Peyer's patch (tissue), 4 donors: ENCODE data around the gene ARV1. TPM values are rescaled to one million over a fixed set of nuclear protein-coding genes. Genes with fewer than 3 reads are reported as not detected.
"Not testable (repeated sequence)": the region's sequence is repeated elsewhere in the genome, so short reads cannot be mapped to it uniquely, and the experiment has no call there.

Source experiments
- DNase-seq, 3 donors: peaks; one replicate each; pipeline ENCODE4 v3.0.0-alpha.2; 2017 to 2019
- H3K27ac ChIP-seq, 4 donors: fragments of 200-600 bp; sonication (generic); one replicate each; pipeline ENCODE4 v1.5.1; 2016 to 2019
- H3K27me3 ChIP-seq, 2 donors: fragments of 200-600 bp; sonication (generic); one replicate each; pipeline ENCODE4 v1.5.1; 2019
- H3K36me3 ChIP-seq, 3 donors: fragments of 200-600 bp; sonication (generic); one replicate each; pipeline ENCODE4 v1.5.1; 2016 to 2019
- H3K4me1 ChIP-seq, 4 donors: fragments of 200-600 bp; sonication (generic); one replicate each; pipeline ENCODE4 v1.5.1; 2016 to 2019
- H3K4me3 ChIP-seq, 4 donors: fragments of 200-600 bp; sonication (generic); 1 replicate in 3 of 4; 2 replicates in 1 of 4; pipeline ENCODE4 v1.5.1; 2016 to 2019; ENCODE audit warnings: mild to moderate bottlenecking in 1 of 4
- H3K9me3 ChIP-seq, 4 donors: fragments of 200-600 bp; sonication (generic); one replicate each; pipeline ENCODE4 v1.5.1; 2016 to 2019; ENCODE audit warnings: mild to moderate bottlenecking in 1 of 4
- CTCF ChIP-seq, 6 experiments: fragments of 450-650 bp in 4 of 6; fragments of 200-600 bp in 2 of 6; sonication (generic) in 1 of 6; IDR thresholded peaks; one replicate each; pipeline ENCODE4 v1.5.1; 2017 to 2019; ENCODE audit warnings: antibody characterized with exemption in 6 of 6, mild to moderate bottlenecking in 3 of 6, moderate library complexity in 1 of 6
- POLR2A ChIP-seq, 2 donors: fragments of 450-650 bp; IDR thresholded peaks; one replicate each; pipeline ENCODE4 v1.5.1; 2017; ENCODE audit warnings: antibody characterized with exemption in 2 of 2, mild to moderate bottlenecking in 2 of 2, moderate library complexity in 2 of 2
- total RNA-seq, 4 donors: library from RNA; depleted of rRNA; stranded (reverse); fragments of >200 nt; gene quantifications; one replicate each; pipeline ENCODE4 v1.1.0, GENCODE V29; 2016

ARV1 gene
- total RNA-seq, 4 donors from 2014 or later = 13.2 to 28.9 (median 21.0) TPM

- TF ChIP-seq POLR2A (IDR thresholded peaks at IDR 0.05) (no peak), CTCF (IDR thresholded peaks at IDR 0.05) (no peak)
- H3K36me3 ChIP-seq = no peaks in the 10 kb centered on the region
- DNase-seq = no peak
- H3K27me3 ChIP-seq = no peaks in the 10 kb centered on the region
- no peaks in the 10 kb centered on the region for H3K4me1 ChIP-seq
- peak overlapping the region in 1 of 4 donors; percentile 62 for H3K27ac ChIP-seq
- no peak overlapping the region for H3K4me3 ChIP-seq
- no peaks in the 10 kb centered on the region for H3K9me3 ChIP-seq
Observed at GRCh38 chr1:231020816-231021215, 41.9 kb downstream of the ARV1 start.

GRCh38 chr1:231021540-231022031, 42.7 kb downstream of the ARV1 start:
- Histone ChIP-seq H3K27ac (no peak overlapping the region), H3K4me1 (no peaks in the 10 kb centered on the region), H3K4me3 (no peak overlapping the region), H3K9me3 (no peaks in the 10 kb centered on the region), H3K36me3 (no peaks in the 10 kb centered on the region), H3K27me3 (no peaks in the 10 kb centered on the region)
- no peak for DNase-seq
- TF ChIP-seq POLR2A (IDR thresholded peaks at IDR 0.05) (no peak), CTCF (IDR thresholded peaks at IDR 0.05) (no peak)

GRCh38 chr1:231022543-231022942, 43.6 kb downstream of the ARV1 start:
- H3K4me3 ChIP-seq, H3K27ac ChIP-seq, H3K4me1 ChIP-seq, H3K27me3 ChIP-seq, DNase-seq, H3K36me3 ChIP-seq, H3K9me3 ChIP-seq: not testable (repeated sequence)

- H3K9me3 ChIP-seq = no peaks in the 10 kb centered on the region
- TF ChIP-seq POLR2A (IDR thresholded peaks at IDR 0.05) = no peak
- TF ChIP-seq CTCF (IDR thresholded peaks at IDR 0.05) = no peak
- no peak for DNase-seq
- H3K27me3 ChIP-seq = no peaks in the 10 kb centered on the region
- H3K4me3 ChIP-seq = no peak overlapping the region
- H3K36me3 ChIP-seq = no peaks in the 10 kb centered on the region
- H3K27ac ChIP-seq = no peak overlapping the region
- no peaks in the 10 kb centered on the region for H3K4me1 ChIP-seq
Observed at GRCh38 chr1:231023150-231023549, 44.3 kb downstream of the ARV1 start.

DNA sequence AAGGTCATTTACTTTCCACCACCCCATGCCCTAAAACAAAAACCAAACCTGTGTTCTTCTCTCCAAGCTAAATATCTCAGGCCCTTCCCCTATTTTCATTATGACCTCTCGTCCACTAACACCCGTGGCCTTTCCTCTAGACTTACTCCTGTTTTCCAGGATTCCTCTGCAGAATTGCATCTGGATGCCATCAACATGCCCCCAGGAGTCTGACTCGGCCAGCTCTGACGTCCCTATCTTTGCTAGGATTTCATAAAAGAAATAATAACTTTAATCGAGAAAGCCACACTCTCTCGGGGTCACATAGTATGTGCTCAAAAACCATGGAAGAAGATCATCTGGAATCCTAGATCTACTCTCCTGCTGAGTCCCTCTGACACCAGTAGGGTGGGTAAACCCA, 47.7 kb downstream of the ARV1 start:
- no peaks in the 10 kb centered on the region for H3K36me3 ChIP-seq
- H3K4me1 ChIP-seq = no peaks in the 10 kb centered on the region
- DNase-seq = no peak
- no peak overlapping the region for H3K4me3 ChIP-seq
- no peak overlapping the region for H3K27ac ChIP-seq
- H3K27me3 ChIP-seq = no peaks in the 10 kb centered on the region
- no peak for TF ChIP-seq POLR2A (IDR thresholded peaks at IDR 0.05)
- H3K9me3 ChIP-seq = no peaks in the 10 kb centered on the region

DNA sequence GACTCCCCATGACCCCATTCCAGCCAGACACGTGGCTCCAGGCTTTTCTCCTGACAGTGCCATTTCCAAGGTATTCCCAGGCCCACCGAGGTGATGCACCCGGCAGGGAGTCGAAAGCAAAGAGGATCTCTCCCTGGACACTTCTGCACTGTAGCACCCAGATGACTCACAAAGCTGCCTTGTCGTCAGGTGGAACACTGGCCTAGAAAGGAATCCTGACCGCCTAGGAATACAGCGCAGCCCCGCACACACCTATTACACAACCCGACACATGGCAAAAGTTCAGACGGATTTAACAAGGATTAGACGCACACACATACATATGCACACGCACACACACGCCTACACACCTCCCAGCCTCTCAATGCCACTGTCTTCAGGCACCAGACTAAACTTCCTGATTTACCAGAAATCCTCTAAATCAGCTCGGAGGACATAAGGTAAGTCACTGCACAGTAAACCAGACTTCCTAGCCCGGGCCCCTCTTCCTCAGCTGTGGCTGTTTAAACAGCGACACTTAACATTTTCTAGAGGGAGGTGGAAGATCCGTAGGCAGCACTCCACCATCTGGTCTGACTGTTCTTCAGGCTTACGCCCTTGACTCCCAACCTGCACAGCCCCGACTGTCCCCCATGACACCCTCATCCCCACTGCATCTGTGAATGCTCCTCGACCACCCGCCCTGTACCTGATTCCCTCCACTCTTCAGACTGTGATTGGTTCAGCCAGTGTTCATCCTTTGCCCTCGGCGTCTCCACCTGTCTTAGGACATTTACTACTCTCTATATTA, 48.4 kb downstream of the ARV1 start:
- Histone ChIP-seq H3K36me3 (no peaks in the 10 kb centered on the region), H3K9me3 (no peaks in the 10 kb centered on the region), H3K4me3 (no peak overlapping the region), H3K4me1 (no peaks in the 10 kb centered on the region), H3K27ac (no peak overlapping the region), H3K27me3 (no peaks in the 10 kb centered on the region)
- no peak for TF ChIP-seq CTCF (IDR thresholded peaks at IDR 0.05)
- no peak for DNase-seq
